ENCODE results near the gene MYL12B. TPM values are rescaled to one million over a fixed set of nuclear protein-coding genes. Genes with fewer than 3 reads are reported as not detected.

The MYL12B gene
- total RNA-seq, 1 donor from 2014 or later = 187 TPM

GRCh38 chr18:3236470-3236869 lies 25.5 kb upstream of the MYL12B start:
- H3K27me3 Mint-ChIP-seq = no peaks in the 10 kb centered on the region
- DNase-seq (ENCODE audit: low spot score, unreplicated experiment) = no peak
- no peak overlapping the region for H3K27ac Mint-ChIP-seq
- peaks cover 9% of the 10 kb centered on the region for H3K9me3 Mint-ChIP-seq (ENCODE audit: low read depth)
- peaks cover 9% of the 10 kb centered on the region for H3K4me1 Mint-ChIP-seq (ENCODE audit: low read depth)
- H3K36me3 Mint-ChIP-seq (ENCODE audit: insufficient read depth) = peaks cover 8% of the 10 kb centered on the region
- no peak for TF ChIP-seq CTCF (IDR thresholded peaks at IDR 0.05; ENCODE audit: unreplicated experiment)
- H3K4me3 Mint-ChIP-seq (ENCODE audit: low read depth) = no peak overlapping the region

- no peak for TF ChIP-seq CTCF (IDR thresholded peaks at IDR 0.05; ENCODE audit: unreplicated experiment)
- Mint-ChIP-seq H3K9me3 (ENCODE audit: low read depth) (peaks cover 18% of the 10 kb centered on the region), H3K4me1 (ENCODE audit: low read depth) (peaks cover 2% of the 10 kb centered on the region), H3K36me3 (ENCODE audit: insufficient read depth) (peaks cover 13% of the 10 kb centered on the region), H3K27me3 (no peaks in the 10 kb centered on the region), H3K4me3 (ENCODE audit: low read depth) (no peak overlapping the region), H3K27ac (no peak overlapping the region)
- DNase-seq (ENCODE audit: low spot score, unreplicated experiment) = no peak
These were observed 23.2 kb upstream of the MYL12B start for GRCh38 chr18:3238742-3239141.

GRCh38 chr18:3245185-3245564 lies 16.8 kb upstream of the MYL12B start:
- Mint-ChIP-seq H3K4me1 (ENCODE audit: low read depth) (peaks cover 9% of the 10 kb centered on the region), H3K9me3 (ENCODE audit: low read depth) (peaks cover 18% of the 10 kb centered on the region), H3K27me3 (no peaks in the 10 kb centered on the region), H3K36me3 (ENCODE audit: insufficient read depth) (peaks cover 16% of the 10 kb centered on the region), H3K27ac (no peak overlapping the region), H3K4me3 (ENCODE audit: low read depth) (no peak overlapping the region)
- TF ChIP-seq CTCF (IDR thresholded peaks at IDR 0.05; ENCODE audit: unreplicated experiment) = no peak
- DNase-seq (ENCODE audit: low spot score, unreplicated experiment) = no peak

GRCh38 chr18:3245853-3246634 lies 15.9 kb upstream of the MYL12B start:
- peaks cover 10% of the 10 kb centered on the region for H3K36me3 Mint-ChIP-seq (ENCODE audit: insufficient read depth)
- DNase-seq (ENCODE audit: low spot score, unreplicated experiment) = peak; percentile 72
- H3K4me3 Mint-ChIP-seq (ENCODE audit: low read depth) = peak overlapping the region; percentile 97
- H3K27ac Mint-ChIP-seq = peak overlapping the region; percentile 99
- TF ChIP-seq CTCF (IDR thresholded peaks at IDR 0.05; ENCODE audit: unreplicated experiment) = peak; percentile 95
- H3K4me1 Mint-ChIP-seq (ENCODE audit: low read depth) = peaks cover 15% of the 10 kb centered on the region
- H3K9me3 Mint-ChIP-seq (ENCODE audit: low read depth) = peaks cover 10% of the 10 kb centered on the region
- H3K27me3 Mint-ChIP-seq = no peaks in the 10 kb centered on the region

- peak overlapping the region; percentile 99 for H3K27ac Mint-ChIP-seq
- DNase-seq (ENCODE audit: low spot score, unreplicated experiment) = no peak
- peaks cover 16% of the 10 kb centered on the region for H3K4me1 Mint-ChIP-seq (ENCODE audit: low read depth)
- H3K4me3 Mint-ChIP-seq (ENCODE audit: low read depth) = peak overlapping the region; percentile 97
- H3K36me3 Mint-ChIP-seq (ENCODE audit: insufficient read depth) = peaks cover 10% of the 10 kb centered on the region
- H3K27me3 Mint-ChIP-seq = no peaks in the 10 kb centered on the region
- H3K9me3 Mint-ChIP-seq (ENCODE audit: low read depth) = peaks cover 7% of the 10 kb centered on the region
- no peak for TF ChIP-seq CTCF (IDR thresholded peaks at IDR 0.05; ENCODE audit: unreplicated experiment)
These were observed 15.2 kb upstream of the MYL12B start for GRCh38 chr18:3246635-3247239.
